Stimulated activated CD8-positive, alpha-beta memory T cell treated with anti-CD3 and anti-CD28 coated beads, Interleukin-4, amount 100 ng/mL, for 48 hours (primary cell): ENCODE data around the gene TYSND1.
"Not testable (repeated sequence)": the region's sequence is repeated elsewhere in the genome, so short reads cannot be mapped to it uniquely, and the experiment has no call there.

ENCODE experiments used
- DNase-seq: peaks from one replicate; pipeline ENCODE4 v3.0.0-alpha.2; 2020

TYSND1 gene

GRCh38 chr10:70163448-70163847, 16.9 kb upstream of the TYSND1 start:
- peak; percentile 56 for DNase-seq

- peak; percentile 73 for DNase-seq
These were observed 16.3 kb upstream of the TYSND1 start for GRCh38 chr10:70162892-70163201.

- no peak for DNase-seq
These were observed 15.8 kb upstream of the TYSND1 start for GRCh38 chr10:70162151-70162891.

GRCh38 chr10:70160798-70161197, 14.3 kb upstream of the TYSND1 start:
- no peak for DNase-seq

- DNase-seq, result not testable (repeated sequence)
These were observed 12.9 kb upstream of the TYSND1 start for GRCh38 chr10:70159366-70159765.

GRCh38 chr10:70158113-70158512, 11.6 kb upstream of the TYSND1 start:
- no peak for DNase-seq

- no peak for DNase-seq
These were observed 8.8 kb upstream of the TYSND1 start for GRCh38 chr10:70155255-70155838.

GRCh38 chr10:70148516-70148915, 2.0 kb upstream of the TYSND1 start:
- DNase-seq, result no peak

- no peak for DNase-seq
These were observed 742 bp upstream of the TYSND1 start for GRCh38 chr10:70147259-70147625.

GRCh38 chr10:70145666-70146488, 623 bp downstream of the TYSND1 start:
- DNase-seq, result peak; percentile 78

GRCh38 chr10:70145166-70145665, 1.3 kb downstream of the TYSND1 start:
- no peak for DNase-seq

GRCh38 chr10:70144372-70145110, 2.0 kb downstream of the TYSND1 start:
- no peak for DNase-seq

GRCh38 chr10:70142555-70142954, 3.9 kb downstream of the TYSND1 start:
- no peak for DNase-seq

- no peak for DNase-seq
These were observed 6.2 kb downstream of the TYSND1 start for GRCh38 chr10:70140297-70140696.

GRCh38 chr10:70139997-70140250, 6.6 kb downstream of the TYSND1 start:
- no peak for DNase-seq

- peak; percentile 19 for DNase-seq
These were observed 7.1 kb downstream of the TYSND1 start for GRCh38 chr10:70139151-70139996.

GRCh38 chr10:70137927-70138883, 8.3 kb downstream of the TYSND1 start:
- DNase-seq, result peak; percentile 22

GRCh38 chr10:70137135-70137534, 9.4 kb downstream of the TYSND1 start:
- no peak for DNase-seq

- no peak for DNase-seq
These were observed 10.8 kb downstream of the TYSND1 start for GRCh38 chr10:70135684-70136083.

GRCh38 chr10:70135046-70135445, 11.5 kb downstream of the TYSND1 start:
- no peak for DNase-seq
